Activated CD4-positive, alpha-beta T cell treated with anti-CD3 and anti-CD28 coated beads, Interleukin-2, amount 10 ng/mL, durations not matched to agents 7 days and 5 days (primary cell): ENCODE data around the gene USP11. TPM values are rescaled to one million over a fixed set of nuclear protein-coding genes. Genes with fewer than 3 reads are reported as not detected.
"Not testable (repeated sequence)": the region's sequence is repeated elsewhere in the genome, so short reads cannot be mapped to it uniquely, and the experiment has no call there.

Source experiments
- CTCF ChIA-PET: fragments of 350-600 bp; sonication (Branson Sonifier 250); formaldehyde crosslinking; loops from one replicate; lab custom pipeline; 2021; ENCODE audit warnings: antibody characterized with exemption; lab: Charles Lee
- POLR2A ChIA-PET: fragments of 350-600 bp; sonication (Branson Sonifier 250); formaldehyde crosslinking; loops from one replicate; lab custom pipeline; 2021; ENCODE audit warnings: antibody characterized with exemption; lab: Charles Lee
- DNase-seq: peaks from one replicate; pipeline ENCODE4 v3.0.0-alpha.2; 2020
- H3K27ac Mint-ChIP-seq: one replicate; pipeline ENCODE4 v1.8.0; 2021; ENCODE audit warnings: mild to moderate bottlenecking, moderate library complexity, mixed read lengths
- H3K27me3 Mint-ChIP-seq: one replicate; pipeline ENCODE4 v1.8.0; 2021; ENCODE audit warnings: mixed read lengths
- H3K36me3 Mint-ChIP-seq: one replicate; pipeline ENCODE4 v1.8.0; 2021; ENCODE audit warnings: low read depth, mixed read lengths
- H3K4me1 Mint-ChIP-seq: one replicate; pipeline ENCODE4 v1.8.0; 2021; ENCODE audit warnings: mixed read lengths
- H3K4me3 Mint-ChIP-seq: one replicate; pipeline ENCODE4 v1.8.0; 2021; ENCODE audit warnings: mild to moderate bottlenecking, moderate library complexity, mixed read lengths
- H3K9me3 Mint-ChIP-seq: one replicate; pipeline ENCODE4 v1.8.0; 2021; ENCODE audit warnings: mixed read lengths
- total RNA-seq, 2 experiments: library from RNA; stranded (reverse); gene quantifications; one replicate each; pipeline ENCODE4 v1.2.3, GENCODE V29; 2021

Gene USP11
- total RNA-seq, 2 experiments from 2014 or later = 26.0 to 28.2 TPM

DNA sequence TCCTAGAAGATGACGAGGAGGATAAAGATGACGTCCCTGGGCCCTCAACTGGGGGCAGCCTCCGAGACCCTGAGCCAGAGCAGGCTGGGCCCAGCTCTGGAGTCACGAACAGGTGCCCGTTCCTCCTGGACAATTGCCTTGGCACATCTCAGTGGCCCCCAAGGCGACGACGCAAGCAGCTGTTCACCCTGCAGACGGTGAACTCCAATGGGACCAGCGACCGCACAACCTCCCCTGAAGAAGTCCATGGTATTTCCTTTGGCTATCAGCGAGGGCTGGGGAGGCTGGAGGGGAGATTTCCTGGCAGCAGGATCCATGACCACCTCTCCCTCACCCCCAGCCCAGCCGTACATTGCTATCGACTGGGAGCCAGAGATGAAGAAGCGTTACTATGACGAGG, 11.9 kb downstream of the USP11 start:
- Mint-ChIP-seq H3K4me3 (no peak overlapping the region), H3K4me1 (no peaks in the 10 kb centered on the region), H3K27me3 (no peaks in the 10 kb centered on the region), H3K36me3 (peaks cover 16% of the 10 kb centered on the region), H3K9me3 (no peaks in the 10 kb centered on the region), H3K27ac (no peak overlapping the region)
- ChIA-PET CTCF (interaction anchor here (1.1 kb wide), 1 partner anchor 21 kb away, joined by 3 read pairs; no protein-coding TSS in a partner anchor), POLR2A (no interaction called here)
- no peak for DNase-seq

DNA sequence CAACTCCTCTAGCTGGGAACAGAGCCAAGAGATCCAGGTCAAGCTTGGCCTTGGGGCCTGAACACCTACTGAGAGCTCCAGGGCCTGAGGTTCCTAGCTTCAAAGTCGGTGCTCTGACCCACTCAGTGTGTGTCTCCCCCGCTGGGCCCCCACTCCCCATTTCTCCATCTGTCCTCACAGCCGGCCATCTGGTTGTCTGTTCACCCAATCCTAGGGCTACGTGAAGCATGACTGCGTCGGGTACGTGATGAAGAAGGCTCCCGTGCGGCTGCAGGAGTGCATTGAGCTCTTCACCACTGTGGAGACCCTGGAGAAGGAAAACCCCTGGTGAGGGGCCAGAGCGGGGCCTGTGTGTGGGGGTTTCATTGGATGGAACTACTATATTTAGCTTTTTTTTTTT, 12.3 kb downstream of the USP11 start:
- no peak for DNase-seq
- no peaks in the 10 kb centered on the region for H3K27me3 Mint-ChIP-seq
- no peak overlapping the region for H3K27ac Mint-ChIP-seq
- H3K4me1 Mint-ChIP-seq = no peaks in the 10 kb centered on the region
- no peaks in the 10 kb centered on the region for H3K9me3 Mint-ChIP-seq
- ChIA-PET CTCF (interaction anchor here (1.1 kb wide), 1 partner anchor 21 kb away, joined by 3 read pairs; no protein-coding TSS in a partner anchor), POLR2A (no interaction called here)
- H3K4me3 Mint-ChIP-seq = no peak overlapping the region
- H3K36me3 Mint-ChIP-seq = peaks cover 18% of the 10 kb centered on the region

DNA sequence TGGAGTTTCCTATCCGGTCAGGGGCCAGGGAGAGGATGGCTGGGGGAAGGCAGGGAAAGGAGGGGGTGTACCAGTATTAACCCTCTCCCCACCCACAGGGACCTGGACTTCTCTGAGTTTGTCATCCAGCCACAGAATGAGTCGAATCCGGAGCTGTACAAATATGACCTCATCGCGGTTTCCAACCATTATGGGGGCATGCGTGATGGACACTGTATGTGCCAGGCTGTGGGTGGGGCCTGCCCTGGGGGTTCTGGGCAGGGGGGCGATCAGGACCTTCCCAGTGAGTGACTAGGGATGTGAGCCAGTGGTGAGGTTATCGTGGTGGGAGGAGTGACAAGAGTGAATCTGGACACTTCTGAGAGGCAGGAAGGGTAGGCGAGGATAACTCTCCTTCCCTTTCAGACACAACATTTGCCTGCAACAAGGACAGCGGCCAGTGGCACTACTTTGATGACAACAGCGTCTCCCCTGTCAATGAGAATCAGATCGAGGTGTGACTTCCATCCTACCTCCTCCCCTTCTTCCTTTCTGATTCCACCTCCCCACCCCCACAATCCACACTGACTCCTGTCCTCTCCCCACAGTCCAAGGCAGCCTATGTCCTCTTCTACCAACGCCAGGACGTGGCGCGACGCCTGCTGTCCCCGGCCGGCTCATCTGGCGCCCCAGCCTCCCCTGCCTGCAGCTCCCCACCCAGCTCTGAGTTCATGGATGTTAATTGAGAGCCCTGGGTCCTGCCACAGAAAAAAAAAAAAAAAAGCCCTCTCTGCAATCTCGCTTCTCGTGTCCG, 14.6 kb downstream of the USP11 start:
- Mint-ChIP-seq H3K27me3 (no peaks in the 10 kb centered on the region), H3K9me3 (no peaks in the 10 kb centered on the region)
- no peak for DNase-seq

DNA sequence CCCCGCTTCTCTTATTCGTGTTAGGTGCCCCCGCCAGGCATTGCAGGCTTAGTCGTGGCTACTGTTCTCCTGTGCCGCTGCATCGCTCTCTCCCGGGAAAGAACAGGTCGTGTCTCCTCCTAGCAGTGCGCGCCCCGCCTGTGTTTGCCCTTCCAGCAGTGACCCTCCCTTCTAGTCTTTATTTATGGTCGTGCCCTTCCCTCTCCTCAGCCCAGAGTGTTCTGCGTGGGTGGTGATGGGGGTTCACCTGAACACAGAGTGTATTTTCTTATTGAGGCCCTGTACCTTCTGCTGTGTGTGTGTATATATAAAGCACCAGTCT, 15.2 kb downstream of the USP11 start:
- POLR2A ChIA-PET = no interaction called here

More for the DNA sequence above, 14.6 kb downstream of the USP11 start:
- Mint-ChIP-seq H3K4me3 (no peak overlapping the region), H3K36me3 (peaks cover 10% of the 10 kb centered on the region), H3K27ac (no peak overlapping the region), H3K4me1 (no peaks in the 10 kb centered on the region)
- ChIA-PET POLR2A (no interaction called here), CTCF (no interaction called here)

DNA sequence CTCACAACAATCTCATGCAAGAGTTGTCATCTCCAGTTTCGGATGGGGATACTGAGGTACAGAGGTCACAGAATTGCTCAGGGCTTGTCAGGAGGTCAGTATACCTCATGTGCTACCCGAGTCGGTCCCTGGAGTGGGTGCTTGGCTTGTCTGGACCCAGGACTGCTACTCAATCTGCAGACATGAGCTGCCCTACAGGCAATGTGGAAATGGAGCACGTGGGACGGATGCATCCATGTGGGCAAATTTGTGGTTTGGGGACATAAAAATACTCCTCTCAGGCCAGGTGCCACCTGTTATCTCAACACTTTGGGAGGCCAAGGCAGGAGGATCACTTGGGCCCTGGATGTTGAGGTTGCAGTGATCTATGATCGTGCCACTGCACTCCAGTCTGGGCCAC, 15.8 kb downstream of the USP11 start:
- ChIA-PET POLR2A (no interaction called here), CTCF (interaction anchor here (0.6 to 2.0 kb wide), 2 partner anchors 10 to 206 kb away, joined by 3 to 5 read pairs; no protein-coding TSS in a partner anchor)
- H3K27ac Mint-ChIP-seq = no peak overlapping the region
- DNase-seq = no peak
- no peaks in the 10 kb centered on the region for H3K9me3 Mint-ChIP-seq
- H3K27me3 Mint-ChIP-seq = no peaks in the 10 kb centered on the region
- peaks cover 10% of the 10 kb centered on the region for H3K36me3 Mint-ChIP-seq
- H3K4me3 Mint-ChIP-seq = no peak overlapping the region
- H3K4me1 Mint-ChIP-seq = no peaks in the 10 kb centered on the region

More for the DNA sequence above, 15.2 kb downstream of the USP11 start:
- Mint-ChIP-seq H3K4me1 (no peaks in the 10 kb centered on the region), H3K27ac (peak overlapping the region; percentile 60), H3K9me3 (no peaks in the 10 kb centered on the region), H3K4me3 (no peak overlapping the region), H3K27me3 (no peaks in the 10 kb centered on the region), H3K36me3 (peaks cover 10% of the 10 kb centered on the region)
- CTCF ChIA-PET = no interaction called here
- no peak for DNase-seq

DNA sequence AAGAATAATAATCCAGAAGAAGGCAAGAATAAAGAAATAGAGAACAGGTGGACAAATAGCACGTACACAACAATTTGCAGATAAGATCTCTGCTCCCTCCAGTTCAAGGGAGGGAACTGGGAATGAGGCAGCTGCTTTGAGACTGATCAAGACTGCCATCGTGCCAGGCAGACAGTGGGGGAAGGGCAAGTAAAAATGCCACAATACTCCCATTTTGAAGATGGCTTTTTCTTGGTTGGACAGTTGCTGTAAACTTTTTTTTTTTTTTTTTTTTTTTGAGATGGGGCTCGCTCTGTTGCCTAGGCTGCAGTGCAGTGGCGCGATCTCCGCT, 17.2 kb downstream of the USP11 start:
- ChIA-PET POLR2A (no interaction called here), CTCF (interaction anchor here (2.0 kb wide), 1 partner anchor 9 kb away, joined by 5 read pairs; no protein-coding TSS in a partner anchor)
- H3K27ac Mint-ChIP-seq = no peak overlapping the region

DNA sequence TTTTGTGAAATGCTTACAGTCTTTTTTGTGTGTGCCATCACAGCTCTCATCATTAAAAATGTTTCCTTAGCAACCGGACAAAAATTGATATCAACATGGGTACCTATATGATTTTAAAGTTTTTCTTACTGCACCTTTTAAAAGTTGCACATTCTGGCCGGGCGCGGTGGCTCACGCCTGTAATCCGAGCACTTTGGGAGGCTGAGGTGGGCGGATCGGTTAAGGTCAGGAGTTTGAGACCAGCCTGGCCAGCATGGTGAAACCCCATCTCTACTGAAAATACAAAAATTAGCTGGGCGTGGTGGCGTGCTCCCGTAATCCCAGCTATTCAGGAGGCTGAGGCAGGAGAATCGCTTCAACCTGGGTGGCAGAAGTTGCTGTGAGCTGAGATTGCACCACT, 24.8 kb downstream of the USP11 start:
- CTCF ChIA-PET = interaction anchor here (1.2 kb wide), 1 partner anchor 16 kb away, joined by 3 read pairs; no protein-coding TSS in a partner anchor
- H3K9me3 Mint-ChIP-seq, H3K27me3 Mint-ChIP-seq, H3K36me3 Mint-ChIP-seq, DNase-seq, H3K27ac Mint-ChIP-seq, H3K4me3 Mint-ChIP-seq, POLR2A ChIA-PET, H3K4me1 Mint-ChIP-seq: not testable (repeated sequence)

More for the DNA sequence above, 17.2 kb downstream of the USP11 start:
- no peak for DNase-seq
- Mint-ChIP-seq H3K4me3 (no peak overlapping the region), H3K27me3 (no peaks in the 10 kb centered on the region), H3K9me3 (no peaks in the 10 kb centered on the region), H3K36me3 (peaks cover 10% of the 10 kb centered on the region), H3K4me1 (no peaks in the 10 kb centered on the region)

DNA sequence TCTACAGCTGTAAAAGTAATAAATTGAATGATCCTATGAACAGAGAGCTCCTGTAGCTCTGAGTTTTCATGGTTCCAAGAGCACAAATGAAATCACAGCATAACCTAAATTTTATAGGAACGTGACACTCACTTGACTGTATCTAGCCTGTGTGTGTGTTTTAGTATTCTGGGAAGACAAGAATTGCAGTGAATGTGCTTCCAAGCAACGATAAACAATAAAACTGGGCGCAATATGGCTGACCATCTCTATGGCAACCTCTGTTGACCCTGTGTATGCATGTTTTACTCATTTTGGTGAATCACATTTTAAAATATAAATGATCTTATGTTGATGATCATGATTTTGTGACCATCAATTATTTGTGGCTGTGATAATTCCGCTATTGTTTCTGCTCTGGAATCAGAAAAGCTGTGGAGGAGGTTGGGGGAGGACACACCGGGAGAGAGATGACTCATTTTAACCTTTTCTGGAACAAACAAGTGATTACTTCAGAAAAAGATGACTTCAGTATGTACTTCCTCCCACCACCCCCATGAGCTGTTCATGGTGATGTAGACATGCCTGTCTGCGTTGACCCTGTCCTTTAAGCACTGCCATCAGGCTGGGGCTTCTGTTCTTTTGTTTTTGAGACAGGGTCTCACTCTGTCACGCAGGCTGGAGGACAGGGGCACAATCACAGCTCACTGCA, 31.8 kb downstream of the USP11 start:
- Mint-ChIP-seq H3K4me1 (peaks cover 2% of the 10 kb centered on the region), H3K9me3 (no peaks in the 10 kb centered on the region), H3K36me3 (no peaks in the 10 kb centered on the region), H3K4me3 (no peak overlapping the region), H3K27me3 (no peaks in the 10 kb centered on the region), H3K27ac (no peak overlapping the region)
- ChIA-PET CTCF (interaction anchor here (1.0 to 1.6 kb wide), 2 partner anchors 9 to 13 kb away, joined by 3 to 6 read pairs; no protein-coding TSS in a partner anchor), POLR2A (no interaction called here)
- no peak for DNase-seq

DNA sequence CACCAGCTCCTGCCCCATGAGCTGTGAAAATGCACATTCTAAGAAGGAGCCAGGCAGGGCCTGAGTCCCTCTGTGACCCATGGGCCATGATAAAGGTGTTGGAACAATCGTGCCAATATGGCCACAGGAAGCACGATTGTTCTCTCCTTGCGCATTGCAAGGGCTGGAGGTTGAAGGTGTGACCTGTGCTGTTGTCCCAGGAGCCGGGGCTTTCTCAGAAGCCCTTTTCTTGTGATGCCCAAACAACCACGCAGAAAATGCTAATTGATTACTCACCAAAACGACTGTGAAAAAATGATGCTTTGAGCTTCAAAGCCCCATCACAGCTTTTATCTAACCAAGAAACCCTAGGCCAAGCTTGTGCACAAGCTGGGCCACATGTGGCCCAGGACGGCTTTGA, 33.8 kb downstream of the USP11 start:
- Mint-ChIP-seq H3K36me3 (no peaks in the 10 kb centered on the region), H3K4me3 (no peak overlapping the region), H3K9me3 (no peaks in the 10 kb centered on the region), H3K4me1 (peaks cover 2% of the 10 kb centered on the region), H3K27me3 (no peaks in the 10 kb centered on the region), H3K27ac (no peak overlapping the region)
- POLR2A ChIA-PET = no interaction called here
- no peak for DNase-seq
- CTCF ChIA-PET = interaction anchor here (0.8 kb wide), 2 partner anchors 10 to 372 kb away, joined by 3 read pairs; no protein-coding TSS in a partner anchor

DNA sequence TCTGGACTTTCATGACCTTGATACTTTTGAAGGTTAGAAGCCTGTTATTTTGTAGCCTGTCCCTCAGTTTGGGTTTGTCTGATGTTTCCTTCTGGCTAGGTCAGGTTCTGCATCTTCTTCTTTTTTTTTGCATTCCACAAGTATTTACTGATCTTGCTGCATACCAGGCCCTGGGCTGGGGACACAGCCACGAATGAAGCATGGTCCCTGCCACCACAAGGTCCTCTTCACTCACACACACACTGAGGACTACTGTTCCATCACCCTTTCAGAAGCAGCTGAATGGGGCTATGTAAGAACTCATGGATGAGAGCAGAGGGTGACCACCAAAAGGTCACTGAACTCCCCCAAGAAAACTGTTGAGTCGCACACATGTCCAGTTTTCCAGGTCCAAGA, 39.2 kb downstream of the USP11 start:
- Mint-ChIP-seq H3K27ac (no peak overlapping the region), H3K27me3 (no peaks in the 10 kb centered on the region), H3K36me3 (no peaks in the 10 kb centered on the region), H3K9me3 (no peaks in the 10 kb centered on the region), H3K4me1 (no peaks in the 10 kb centered on the region), H3K4me3 (no peak overlapping the region)
- POLR2A ChIA-PET = no interaction called here
- no peak for DNase-seq
- CTCF ChIA-PET = no interaction called here

DNA sequence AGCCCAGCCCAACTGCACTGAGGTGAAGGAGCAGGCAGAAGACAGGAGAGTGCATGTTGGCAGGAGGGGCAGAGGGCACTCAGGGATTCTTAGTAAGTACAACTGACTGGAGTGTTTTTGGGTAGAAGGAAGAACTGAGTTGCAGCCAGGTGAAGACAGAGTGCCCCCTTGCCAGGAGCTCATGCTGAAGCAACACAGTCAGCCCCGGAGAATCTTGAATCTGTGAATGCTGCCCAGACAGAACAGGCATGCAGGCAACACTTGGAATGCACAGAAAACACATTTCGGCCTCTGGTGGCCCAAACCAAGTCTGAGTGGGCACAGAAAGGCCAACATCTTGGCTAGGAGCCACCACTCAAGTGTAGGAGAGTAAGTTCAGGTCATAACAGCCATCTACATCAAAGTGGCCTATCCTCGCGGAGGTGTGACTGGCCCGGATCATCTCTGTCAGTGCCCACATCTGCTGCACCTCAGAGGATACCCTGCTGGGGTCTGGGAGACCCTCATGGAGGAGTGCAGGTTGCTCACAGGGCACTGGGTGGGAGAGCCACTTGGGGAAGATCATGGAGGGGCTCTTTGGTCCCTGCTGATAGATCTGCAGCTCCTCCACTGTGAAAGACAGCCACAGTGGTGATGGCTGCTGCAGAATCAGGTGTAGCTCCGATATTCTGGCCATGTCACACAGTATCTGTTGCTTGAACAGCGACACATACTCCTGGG, 40.4 kb downstream of the USP11 start:
- POLR2A ChIA-PET = interaction anchor here (0.6 kb wide), 1 partner anchor 124 kb away, joined by 7 read pairs; no protein-coding TSS in a partner anchor

DNA sequence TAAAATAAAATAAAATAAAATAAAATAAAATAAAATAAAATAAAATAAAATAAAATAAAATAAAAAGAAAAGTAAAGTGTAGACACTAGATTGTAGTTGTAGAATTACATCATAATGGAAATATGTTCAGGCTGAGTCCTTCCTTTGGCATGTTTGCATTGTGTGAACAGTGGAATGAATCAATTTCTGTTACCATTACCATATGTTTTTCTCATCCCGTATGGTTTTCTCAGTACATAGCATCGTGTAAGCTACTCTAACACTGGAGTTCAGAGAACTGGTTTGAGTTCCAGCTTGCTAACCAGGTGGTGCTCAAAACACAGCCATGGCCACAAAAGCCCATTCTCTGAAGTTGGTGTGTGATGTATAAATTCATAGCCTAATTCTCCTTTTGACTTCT, 45.9 kb downstream of the USP11 start:
- Mint-ChIP-seq H3K4me1 (no peaks in the 10 kb centered on the region), H3K27me3 (no peaks in the 10 kb centered on the region), H3K36me3 (no peaks in the 10 kb centered on the region), H3K4me3 (no peak overlapping the region), H3K9me3 (no peaks in the 10 kb centered on the region), H3K27ac (no peak overlapping the region)
- CTCF ChIA-PET = interaction anchor here (1.2 kb wide), 1 partner anchor 17 kb away, joined by 3 read pairs; no protein-coding TSS in a partner anchor
- POLR2A ChIA-PET = no interaction called here
- DNase-seq = no peak

More for the DNA sequence above, 40.4 kb downstream of the USP11 start:
- Mint-ChIP-seq H3K4me1 (no peaks in the 10 kb centered on the region), H3K36me3 (no peaks in the 10 kb centered on the region), H3K27me3 (no peaks in the 10 kb centered on the region), H3K4me3 (no peak overlapping the region), H3K9me3 (no peaks in the 10 kb centered on the region), H3K27ac (no peak overlapping the region)
- CTCF ChIA-PET = interaction anchor here (1.0 kb wide), 1 partner anchor 15 kb away, joined by 3 read pairs; no protein-coding TSS in a partner anchor
- no peak for DNase-seq
